Stimulated activated naive B cell treated with anti-CD40 and anti-IgM and Interleukin-4, amounts not matched to agents 10 μg/mL and 1 μg/mL and 100 μg/mL, for 72 hours (primary cell): Measurements from ENCODE around the gene SCML1.

Experiments used
- ATAC-seq, 2 donors: fragments of 150-1000 bp; cut with Tn5 transposase; replicated peaks; 2 replicates each; pipeline ENCODE4 v1.10.0; 2021; ENCODE audit warnings: moderate library complexity in 1 of 2
- DNase-seq: peaks from one replicate; pipeline ENCODE4 v3.0.0; 2021
- H3K27ac Mint-ChIP-seq: one replicate; pipeline ENCODE4 v1.8.0; 2022; ENCODE audit warnings: mild to moderate bottlenecking, mixed read lengths
- H3K27me3 Mint-ChIP-seq, 2 donors: one replicate each; pipeline ENCODE4 v1.8.0; 2022; ENCODE audit warnings: mixed read lengths in 2 of 2
- H3K36me3 Mint-ChIP-seq, 2 donors: one replicate each; pipeline ENCODE4 v1.8.0; 2022; ENCODE audit warnings: mixed read lengths in 2 of 2, mild to moderate bottlenecking in 1 of 2
- H3K4me1 Mint-ChIP-seq, 2 donors: one replicate each; pipeline ENCODE4 v1.8.0; 2022; ENCODE audit warnings: mixed read lengths in 2 of 2, mild to moderate bottlenecking in 1 of 2
- H3K4me3 Mint-ChIP-seq, 2 donors: one replicate each; pipeline ENCODE4 v1.8.0; 2022; ENCODE audit warnings: mild to moderate bottlenecking in 2 of 2, mixed read lengths in 2 of 2, moderate library complexity in 1 of 2
- H3K9me3 Mint-ChIP-seq, 2 donors: one replicate each; pipeline ENCODE4 v1.8.0; 2022; ENCODE audit warnings: mixed read lengths in 2 of 2, mild to moderate bottlenecking in 1 of 2

The SCML1 gene

DNA sequence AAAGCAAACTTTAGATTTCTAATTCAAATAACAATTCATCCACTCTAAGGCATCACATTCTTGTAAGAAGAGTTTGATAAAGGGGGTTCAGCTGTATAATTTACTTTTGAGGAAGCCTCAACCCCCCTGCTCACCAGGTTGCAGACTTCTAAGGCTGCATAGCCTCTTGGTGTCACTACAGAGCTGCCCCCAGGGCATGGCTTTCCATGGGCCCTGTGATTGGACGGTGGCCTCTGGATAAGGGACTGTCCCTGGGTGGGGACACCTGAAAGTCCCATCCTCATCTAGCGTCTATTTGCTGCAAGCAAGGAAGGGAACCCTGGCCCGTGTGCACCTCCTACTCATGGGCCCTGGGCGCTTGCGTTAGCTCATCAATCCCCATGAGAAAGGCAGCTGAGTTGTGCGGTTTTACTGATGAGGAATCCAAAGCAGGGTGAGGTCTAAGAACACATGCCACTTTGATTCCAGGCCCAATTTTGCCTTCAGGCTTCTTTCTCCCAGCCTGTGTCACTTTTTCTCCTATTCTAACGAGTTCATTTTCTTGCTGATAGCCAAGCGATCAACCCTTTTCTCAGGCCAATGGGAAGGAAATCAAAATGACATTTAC, 51.8 kb downstream of the SCML1 start:
- Mint-ChIP-seq H3K27me3 (peaks cover 19 to 22% of the 10 kb centered on the region in 2 donors), H3K4me3 (no peak overlapping the region), H3K9me3 (no peaks in the 10 kb centered on the region), H3K36me3 (no peaks in the 10 kb centered on the region), H3K27ac (no peak overlapping the region), H3K4me1 (no peaks in the 10 kb centered on the region)
- DNase-seq: no peak
- no peak for ATAC-seq

DNA sequence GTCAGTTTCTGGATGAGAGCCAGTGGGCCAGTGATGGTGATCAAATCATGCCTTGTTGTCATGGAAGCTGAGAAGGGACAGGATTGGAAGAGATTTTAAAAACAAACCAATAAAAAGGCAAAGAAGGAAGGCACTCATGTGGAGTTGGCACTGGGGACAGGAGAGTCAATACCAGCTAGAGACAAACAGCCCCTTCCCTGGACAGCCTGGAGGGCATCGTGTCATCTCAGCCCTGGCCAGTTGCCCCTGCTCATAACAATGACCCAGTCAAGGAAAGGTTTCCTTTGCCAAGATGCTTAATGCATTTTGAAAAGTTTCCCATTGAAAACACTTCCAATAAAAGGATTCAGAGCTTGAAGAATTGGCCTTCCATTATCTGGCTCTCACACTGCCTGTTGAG, 55.5 kb downstream of the SCML1 start:
- H3K4me1 Mint-ChIP-seq: no peaks in the 10 kb centered on the region
- H3K27ac Mint-ChIP-seq: no peak overlapping the region
- no peaks in the 10 kb centered on the region for H3K36me3 Mint-ChIP-seq
- peaks cover 16 to 19% of the 10 kb centered on the region in 2 donors for H3K27me3 Mint-ChIP-seq
- no peak overlapping the region for H3K4me3 Mint-ChIP-seq
- ATAC-seq (no peak), DNase-seq (no peak)
- H3K9me3 Mint-ChIP-seq: no peaks in the 10 kb centered on the region

DNA sequence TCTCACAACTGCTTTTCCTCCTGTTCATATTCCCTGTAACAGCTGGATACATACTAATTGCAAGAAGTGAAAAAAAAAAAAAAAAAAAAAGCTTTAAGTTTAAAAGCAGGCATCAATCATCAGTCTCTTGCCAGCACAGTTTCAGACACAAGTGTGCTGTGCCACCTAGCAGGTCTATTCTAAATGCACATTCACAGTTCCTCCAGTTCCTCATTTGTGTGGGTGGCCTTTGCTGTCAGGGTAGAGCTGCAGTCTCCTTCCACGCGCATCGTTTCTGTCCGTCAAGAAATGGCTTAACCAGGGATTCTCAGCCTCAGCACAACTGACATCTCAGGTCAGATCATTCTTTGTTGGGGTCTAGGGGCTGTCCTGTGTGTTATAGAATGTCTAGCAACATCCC, 61.6 kb downstream of the SCML1 start:
- peaks cover 0 to 22% of the 10 kb centered on the region in 2 donors for H3K27me3 Mint-ChIP-seq
- no peaks in the 10 kb centered on the region for H3K9me3 Mint-ChIP-seq
- no peak for DNase-seq
- no peaks in the 10 kb centered on the region for H3K4me1 Mint-ChIP-seq
- no peak overlapping the region for H3K4me3 Mint-ChIP-seq
- no peak overlapping the region for H3K27ac Mint-ChIP-seq
- no peak for ATAC-seq
- no peaks in the 10 kb centered on the region for H3K36me3 Mint-ChIP-seq

DNA sequence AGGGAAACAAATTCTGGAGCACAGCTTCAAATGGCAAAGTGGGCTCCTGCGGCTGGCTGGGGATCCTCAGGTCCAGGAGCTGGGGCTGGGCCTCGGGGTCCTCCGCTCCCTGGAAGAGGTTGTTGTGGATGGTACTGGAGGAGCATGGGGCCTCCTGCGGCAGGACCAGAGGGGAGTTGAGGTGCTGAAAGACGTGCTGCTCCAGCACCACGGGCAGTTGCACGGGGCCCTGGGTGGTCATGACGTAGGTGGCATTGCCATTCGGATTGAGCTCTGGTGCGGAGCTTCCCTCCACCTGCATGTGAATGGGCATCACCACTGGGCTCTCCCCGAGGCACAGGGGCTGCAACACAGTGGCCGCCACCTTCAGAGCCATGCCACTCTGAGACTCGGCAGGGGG, 64.1 kb downstream of the SCML1 start:
- no peaks in the 10 kb centered on the region for H3K4me1 Mint-ChIP-seq
- H3K9me3 Mint-ChIP-seq: no peaks in the 10 kb centered on the region
- peaks cover 0 to 22% of the 10 kb centered on the region in 2 donors for H3K27me3 Mint-ChIP-seq
- ATAC-seq (no peak), DNase-seq (no peak)
- no peaks in the 10 kb centered on the region for H3K36me3 Mint-ChIP-seq
- H3K4me3 Mint-ChIP-seq: no peak overlapping the region
- H3K27ac Mint-ChIP-seq: no peak overlapping the region

DNA sequence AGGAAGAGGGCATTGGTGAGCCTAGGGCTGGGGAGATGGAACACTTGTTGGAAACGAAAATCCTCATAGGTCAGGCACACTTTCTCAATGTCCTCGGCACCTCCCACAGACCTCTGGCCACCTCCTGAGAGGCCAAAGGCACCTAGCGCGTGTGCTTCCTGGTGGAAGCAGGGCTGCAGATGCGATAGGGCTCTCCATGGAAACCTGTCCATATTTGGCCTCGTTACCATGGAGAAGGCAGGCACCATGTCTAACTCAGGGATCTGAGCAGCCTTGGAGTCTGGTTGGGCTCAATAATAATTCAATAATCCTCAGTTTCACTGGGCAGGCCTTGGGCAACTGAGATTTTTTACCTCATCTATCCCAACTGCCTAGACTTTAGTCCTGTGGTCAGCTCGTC, 65.5 kb downstream of the SCML1 start:
- Mint-ChIP-seq H3K27ac (no peak overlapping the region), H3K4me1 (no peaks in the 10 kb centered on the region), H3K36me3 (no peaks in the 10 kb centered on the region), H3K4me3 (no peak overlapping the region), H3K9me3 (no peaks in the 10 kb centered on the region), H3K27me3 (peaks cover 0 to 20% of the 10 kb centered on the region in 2 donors)
- DNase-seq (no peak), ATAC-seq (no peak)

DNA sequence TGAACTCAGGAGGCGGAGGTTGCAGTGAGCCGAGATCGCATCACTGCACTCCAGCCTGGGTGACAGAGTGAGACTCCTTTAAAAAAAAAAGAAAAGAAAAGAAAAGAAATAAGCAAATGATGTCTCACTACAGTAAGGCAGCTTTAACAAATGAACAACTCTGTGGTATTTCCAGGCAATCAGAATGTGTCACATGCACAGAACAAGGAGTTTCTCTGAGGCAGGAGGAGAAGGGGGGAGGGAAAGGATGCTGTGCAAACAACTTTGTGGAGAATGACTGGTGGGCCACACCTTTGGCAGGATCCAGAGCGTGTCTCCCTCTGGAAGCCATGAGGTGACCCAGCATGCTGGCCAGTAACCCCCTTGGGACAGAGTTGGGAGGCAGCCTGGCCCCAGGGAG, 66.2 kb downstream of the SCML1 start:
- DNase-seq (no peak), ATAC-seq (no peak)
- H3K36me3 Mint-ChIP-seq: no peaks in the 10 kb centered on the region
- no peaks in the 10 kb centered on the region for H3K4me1 Mint-ChIP-seq
- no peak overlapping the region for H3K4me3 Mint-ChIP-seq
- peaks cover 0 to 13% of the 10 kb centered on the region in 2 donors for H3K27me3 Mint-ChIP-seq
- H3K27ac Mint-ChIP-seq: no peak overlapping the region
- no peaks in the 10 kb centered on the region for H3K9me3 Mint-ChIP-seq
